DOHH2 (cell line): Measurements from ENCODE around the gene NAP1L4.

Experiments
- H3F3A ChIP-seq: fragments of 200-600 bp; sonication (generic), shearing (Covaris generic); 2 replicates; pipeline ENCODE4 v1.6.0; 2016; ENCODE audit warnings: antibody characterized with exemption, mild to moderate bottlenecking; ENCODE audit not compliant: control insufficient read depth, insufficient read depth
- H3K27ac ChIP-seq: fragments of 200-600 bp; sonication (generic); 2 replicates; pipeline ENCODE4 v1.5.1; 2014; ENCODE audit warnings: low read depth, mild to moderate bottlenecking, low read length, moderate library complexity
- H3K27me3 ChIP-seq: fragments of 200-600 bp; sonication (generic); 2 replicates; pipeline ENCODE4 v1.6.1; 2014; ENCODE audit warnings: mild to moderate bottlenecking, low read length, mixed read lengths; ENCODE audit not compliant: control insufficient read depth
- H3K36me3 ChIP-seq: fragments of 200-600 bp; sonication (generic); 2 replicates; pipeline ENCODE4 v1.6.1; 2014; ENCODE audit warnings: mild to moderate bottlenecking, low read length, moderate library complexity, mixed read lengths; ENCODE audit not compliant: control insufficient read depth
- H3K4me1 ChIP-seq: fragments of 200-600 bp; sonication (generic); 2 replicates; pipeline ENCODE4 v1.6.1; 2014; ENCODE audit warnings: mild to moderate bottlenecking, low read length, mixed read lengths; ENCODE audit not compliant: control insufficient read depth
- H3K4me2 ChIP-seq: fragments of 200-600 bp; sonication (generic); 2 replicates; pipeline ENCODE4 v1.6.0; 2014; ENCODE audit warnings: mild to moderate bottlenecking, low read length, moderate library complexity
- H3K4me3 ChIP-seq: fragments of 200-600 bp; sonication (generic); 2 replicates; pipeline ENCODE4 v1.5.1; 2014; ENCODE audit warnings: mild to moderate bottlenecking, low read length, mixed read lengths
- H3K79me2 ChIP-seq: fragments of 200-600 bp; sonication (generic); 2 replicates; pipeline ENCODE4 v1.6.1; 2014; ENCODE audit warnings: mild to moderate bottlenecking, low read length, mixed read lengths; ENCODE audit not compliant: control insufficient read depth
- H3K9me2 ChIP-seq: fragments of 200-600 bp; sonication (generic); replicated peaks from 2 replicates; pipeline ENCODE4 v1.6.1; 2014; ENCODE audit warnings: mild to moderate bottlenecking, low read length, mixed read lengths; ENCODE audit not compliant: control insufficient read depth
- H3K9me3 ChIP-seq: fragments of 200-600 bp; sonication (generic); 2 replicates; pipeline ENCODE4 v1.6.1; 2014; ENCODE audit warnings: antibody characterized with exemption, low read length, mixed read lengths; ENCODE audit not compliant: control insufficient read depth, insufficient read depth
- H4K20me1 ChIP-seq: fragments of 200-600 bp; sonication (generic); 2 replicates; pipeline ENCODE4 v1.6.0; 2014; ENCODE audit warnings: low read depth, mild to moderate bottlenecking, antibody characterized with exemption, low read length, moderate library complexity; ENCODE audit not compliant: control insufficient read depth, insufficient read depth
- CTCF ChIP-seq: fragments of 200-600 bp; sonication (generic); IDR thresholded peaks from one replicate; pipeline ENCODE4 v1.5.1; 2014; ENCODE audit warnings: antibody characterized with exemption, mild to moderate bottlenecking, low read depth, low read length; ENCODE audit not compliant: poor library complexity, severe bottlenecking
- EZH2phosphoT487 ChIP-seq: fragments of 200-600 bp; sonication (generic); IDR thresholded peaks from 2 replicates; pipeline ENCODE4 v1.6.1; 2017; ENCODE audit warnings: borderline replicate concordance, mild to moderate bottlenecking, antibody characterized with exemption, low read length, moderate library complexity, mixed read lengths

The NAP1L4 gene

DNA sequence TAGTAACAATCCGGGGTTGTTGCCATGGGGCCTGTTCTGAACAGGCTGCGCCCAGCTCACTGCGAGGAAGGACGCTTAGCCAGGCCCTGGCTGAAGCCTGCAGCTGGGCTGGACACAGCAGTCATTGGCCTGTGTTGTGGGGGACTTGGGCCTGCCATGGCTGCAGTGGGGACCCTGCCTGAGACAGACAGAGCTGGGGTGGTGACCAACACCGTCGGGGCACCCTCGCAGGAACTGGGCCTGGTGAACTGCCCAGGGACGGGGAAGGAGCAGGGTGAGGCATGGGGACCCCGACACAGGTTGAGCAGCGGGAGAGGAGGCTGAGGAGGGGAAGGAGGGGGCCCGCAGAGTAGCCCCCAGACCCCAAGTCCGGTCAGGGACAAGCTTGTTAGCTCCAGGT, 71.8 kb downstream of the NAP1L4 start:
- TF ChIP-seq EZH2phosphoT487 = no peak
- no peak for TF ChIP-seq CTCF
- no peaks in the 10 kb centered on the region for H3K9me2 ChIP-seq

GRCh38 chr11:2919837-2920236, 72.3 kb downstream of the NAP1L4 start:
- no peaks in the 10 kb centered on the region for H3K4me1 ChIP-seq
- no peaks in the 10 kb centered on the region for H3K36me3 ChIP-seq
- H4K20me1 ChIP-seq = no peaks in the 10 kb centered on the region
- H3K27me3 ChIP-seq = no peaks in the 10 kb centered on the region
- H3F3A ChIP-seq = no peaks in the 10 kb centered on the region
- TF ChIP-seq EZH2phosphoT487 = no peak
- TF ChIP-seq CTCF = no peak
- H3K9me3 ChIP-seq = no peaks in the 10 kb centered on the region
- no peak overlapping the region for H3K4me3 ChIP-seq
- H3K27ac ChIP-seq = no peak overlapping the region
- no peaks in the 10 kb centered on the region for H3K79me2 ChIP-seq
- no peaks in the 10 kb centered on the region for H3K9me2 ChIP-seq
- H3K4me2 ChIP-seq = no peak overlapping the region

More for the DNA sequence above, 71.8 kb downstream of the NAP1L4 start:
- H3K4me3 ChIP-seq = no peak overlapping the region
- H3K4me2 ChIP-seq = no peak overlapping the region
- H3K27me3 ChIP-seq = no peaks in the 10 kb centered on the region
- H3K36me3 ChIP-seq = no peaks in the 10 kb centered on the region
- H3K4me1 ChIP-seq = no peaks in the 10 kb centered on the region
- no peaks in the 10 kb centered on the region for H4K20me1 ChIP-seq
- no peak overlapping the region for H3K27ac ChIP-seq
- no peaks in the 10 kb centered on the region for H3F3A ChIP-seq
- no peaks in the 10 kb centered on the region for H3K79me2 ChIP-seq
- H3K9me3 ChIP-seq = no peaks in the 10 kb centered on the region

- Histone ChIP-seq H3K27me3 (no peaks in the 10 kb centered on the region), H3K36me3 (no peaks in the 10 kb centered on the region), H3K9me3 (no peaks in the 10 kb centered on the region), H3K4me2 (no peak overlapping the region), H3K4me1 (peaks cover 4% of the 10 kb centered on the region), H3K79me2 (no peaks in the 10 kb centered on the region), H3F3A (no peaks in the 10 kb centered on the region), H3K9me2 (no peaks in the 10 kb centered on the region), H3K4me3 (no peak overlapping the region), H4K20me1 (no peaks in the 10 kb centered on the region), H3K27ac (no peak overlapping the region)
- TF ChIP-seq EZH2phosphoT487 (no peak), CTCF (no peak)
Measured at GRCh38 chr11:2919188-2919587, 72.9 kb downstream of the NAP1L4 start.
